Breast epithelium (tissue), 4 donors: ENCODE results near the gene CD99. TPM values are rescaled to one million over a fixed set of nuclear protein-coding genes. Genes with fewer than 3 reads are reported as not detected.

Experiments used
- DNase-seq, 2 donors: peaks; one replicate each; pipeline ENCODE4 v3.0.0-alpha.2; 2019; ENCODE audit warnings: low spot score in 2 of 2
- H3K27ac ChIP-seq, 2 donors: fragments of 200-600 bp; sonication (generic) in 1 of 2; one replicate each; pipeline ENCODE4 v1.5.1; 2016 to 2019; ENCODE audit warnings: mild to moderate bottlenecking in 1 of 2
- H3K27me3 ChIP-seq, 2 donors: fragments of 200-600 bp; sonication (generic) in 1 of 2; one replicate each; pipeline versions ENCODE4 v1.5.1 to v1.6.0; 2017 to 2019; ENCODE audit warnings: control low read depth in 1 of 2, mild to moderate bottlenecking in 1 of 2
- H3K36me3 ChIP-seq: fragments of 200-600 bp; one replicate; pipeline ENCODE4 v1.5.1; 2019
- H3K4me1 ChIP-seq, 2 donors: fragments of 200-600 bp; sonication (generic); one replicate each; pipeline ENCODE4 v1.5.1; 2016 to 2019; ENCODE audit warnings: control low read depth in 1 of 2
- H3K4me3 ChIP-seq, 3 donors: fragments of 200-600 bp; sonication (generic); 1 replicate in 2 of 3; 2 replicates in 1 of 3; pipeline ENCODE4 v1.5.1; 2016 to 2019; ENCODE audit warnings: mild to moderate bottlenecking in 3 of 3, moderate library complexity in 2 of 3
- H3K9me3 ChIP-seq, 2 donors: fragments of 200-600 bp; sonication (generic) in 1 of 2; one replicate each; pipeline ENCODE4 v1.5.1; 2016 to 2019; ENCODE audit warnings: control low read depth in 1 of 2
- CTCF ChIP-seq, 3 donors: fragments of 450-650 bp; IDR thresholded peaks; one replicate each; pipeline ENCODE4 v1.5.1; 2016 to 2017; ENCODE audit warnings: antibody characterized with exemption in 3 of 3, mild to moderate bottlenecking in 3 of 3, moderate library complexity in 3 of 3
- POLR2A ChIP-seq: fragments of 450-650 bp; IDR thresholded peaks from one replicate; pipeline ENCODE4 v1.6.1; 2016; ENCODE audit warnings: antibody characterized with exemption, mild to moderate bottlenecking, moderate library complexity
- POLR2AphosphoS5 ChIP-seq, 3 donors: sonication (generic); formaldehyde crosslinking; IDR thresholded peaks; one replicate each; pipeline ENCODE4 v1.6.1; 2017; ENCODE audit warnings: antibody characterized with exemption in 3 of 3
- intact Hi-C: fragments of 100-400 bp; cut with DNase I; formaldehyde crosslinking; loops from one replicate; pipeline ENCODE4 v1.15.1; 2023; ENCODE audit warnings: low total_unique reads
- total RNA-seq, 3 donors: library from RNA; depleted of rRNA; stranded (reverse); fragments of >200 nt; gene quantifications; one replicate each; pipeline ENCODE4 v1.1.0, GENCODE V29; 2016

CD99 gene
- total RNA-seq, 3 donors from 2014 or later = 96.3 to 536 (median 142) TPM

GRCh38 chrX:2782778-2783177, 91.7 kb downstream of the CD99 start:
- intact Hi-C loops = no loop called here
- Histone ChIP-seq H3K4me3 (no peak overlapping the region), H3K27ac (no peak overlapping the region), H3K36me3 (no peaks in the 10 kb centered on the region), H3K9me3 (no peaks in the 10 kb centered on the region), H3K4me1 (no peaks in the 10 kb centered on the region), H3K27me3 (no peaks in the 10 kb centered on the region)
- no peak for TF ChIP-seq CTCF (IDR thresholded peaks at IDR 0.05)
- TF ChIP-seq POLR2AphosphoS5 (IDR thresholded peaks at IDR 0.05) = no peak
- no peak for TF ChIP-seq POLR2A
- DNase-seq = no peak

- Histone ChIP-seq H3K9me3 (no peaks in the 10 kb centered on the region), H3K36me3 (no peaks in the 10 kb centered on the region), H3K4me1 (no peaks in the 10 kb centered on the region), H3K27me3 (no peaks in the 10 kb centered on the region), H3K4me3 (no peak overlapping the region), H3K27ac (no peak overlapping the region)
- no peak for DNase-seq
- intact Hi-C loops = no loop called here
- TF ChIP-seq POLR2A (no peak), CTCF (IDR thresholded peaks at IDR 0.05) (no peak), POLR2AphosphoS5 (IDR thresholded peaks at IDR 0.05) (no peak)
Observed at GRCh38 chrX:2784026-2784425, 92.9 kb downstream of the CD99 start.

GRCh38 chrX:2785538-2785937, 94.4 kb downstream of the CD99 start:
- Histone ChIP-seq H3K27me3 (no peaks in the 10 kb centered on the region), H3K27ac (no peak overlapping the region), H3K4me1 (no peaks in the 10 kb centered on the region), H3K9me3 (no peaks in the 10 kb centered on the region), H3K36me3 (no peaks in the 10 kb centered on the region), H3K4me3 (no peak overlapping the region)
- intact Hi-C loops = no loop called here
- TF ChIP-seq CTCF (IDR thresholded peaks at IDR 0.05) (no peak), POLR2AphosphoS5 (IDR thresholded peaks at IDR 0.05) (no peak), POLR2A (no peak)
- no peak for DNase-seq

GRCh38 chrX:2788980-2789379, 97.9 kb downstream of the CD99 start:
- intact Hi-C loops = no loop called here
- Histone ChIP-seq H3K9me3 (no peaks in the 10 kb centered on the region), H3K27me3 (peaks cover 0 to 5% of the 10 kb centered on the region in 2 donors), H3K36me3 (no peaks in the 10 kb centered on the region), H3K4me1 (no peaks in the 10 kb centered on the region), H3K4me3 (no peak overlapping the region), H3K27ac (no peak overlapping the region)
- TF ChIP-seq CTCF (IDR thresholded peaks at IDR 0.05) (no peak), POLR2A (no peak), POLR2AphosphoS5 (IDR thresholded peaks at IDR 0.05) (no peak)
- DNase-seq = no peak

GRCh38 chrX:2789569-2789968, 98.5 kb downstream of the CD99 start:
- Histone ChIP-seq H3K27me3 (peaks cover 0 to 5% of the 10 kb centered on the region in 2 donors), H3K4me1 (no peaks in the 10 kb centered on the region), H3K36me3 (no peaks in the 10 kb centered on the region), H3K27ac (no peak overlapping the region), H3K4me3 (no peak overlapping the region), H3K9me3 (no peaks in the 10 kb centered on the region)
- no peak for DNase-seq
- intact Hi-C loops = no loop called here
- no peak for TF ChIP-seq POLR2AphosphoS5 (IDR thresholded peaks at IDR 0.05)
- TF ChIP-seq CTCF (IDR thresholded peaks at IDR 0.05) = no peak
- TF ChIP-seq POLR2A = no peak

Other genes with a start within 250 kb of the CD99 start
- 10 to 100 TPM; 24.3 to 39.0 (median 29.2) TPM for gene DHRSX, start 190.3 kb upstream of the CD99 start, total RNA-seq
- gene ZBED1, start 190.3 kb upstream of the CD99 start, total RNA-seq = 10 to 100 TPM; 37.6 to 38.7 (median 37.6) TPM
- 10 to 100 TPM in 1 of 3 donors, 1 to 10 TPM in 1, under 1 TPM in 1; 0.59 to 14.4 (median 2.6) TPM for gene XG, start 60.7 kb downstream of the CD99 start, total RNA-seq
- gene GYG2, start 137.6 kb downstream of the CD99 start, total RNA-seq = 10 to 100 TPM; 23.1 to 84.7 (median 40.6) TPM
- 10 to 100 TPM; 28.0 to 83.3 (median 47.2) TPM for gene ARSD, start 238.0 kb downstream of the CD99 start, total RNA-seq